HFF-Myc (cell line): ENCODE data around the gene CXorf49.
"Not testable (repeated sequence)": the region's sequence is repeated elsewhere in the genome, so short reads cannot be mapped to it uniquely, and the experiment has no call there.

Experiments
- DNase-seq: peaks from one replicate; pipeline ENCODE4 v3.0.0-alpha.2; 2011; ENCODE audit warnings: low read depth; ENCODE audit errors: extremely low read depth
- H3K4me3 ChIP-seq: replicated peaks from 2 replicates; pipeline ENCODE4 v1.5.1; 2011; ENCODE audit warnings: low read depth, mild to moderate bottlenecking, control low read depth, low read length
- CTCF ChIP-seq: IDR thresholded peaks from 2 replicates; pipeline ENCODE4 v1.5.1; 2012; ENCODE audit warnings: mild to moderate bottlenecking, low read depth, low read length, control low read depth; ENCODE audit errors: missing control alignments

CXorf49 gene

GRCh38 chrX:71679575-71680207 is 38.4 kb downstream of the CXorf49 start:
- no peak for TF ChIP-seq CTCF
- DNase-seq, result no peak
- no peak overlapping the region for H3K4me3 ChIP-seq

- not testable (repeated sequence) for DNase-seq, H3K4me3 ChIP-seq
Measured at GRCh38 chrX:71677195-71677594, 40.9 kb downstream of the CXorf49 start.

GRCh38 chrX:71676068-71676795 is 41.9 kb downstream of the CXorf49 start:
- DNase-seq, H3K4me3 ChIP-seq: not testable (repeated sequence)

- not testable (repeated sequence) for DNase-seq
Measured at GRCh38 chrX:71675636-71676035, 42.4 kb downstream of the CXorf49 start.

GRCh38 chrX:71671938-71672337 is 46.1 kb downstream of the CXorf49 start:
- no peak for DNase-seq
- no peak for TF ChIP-seq CTCF
- no peak overlapping the region for H3K4me3 ChIP-seq

More at GRCh38 chrX:71675636-71676035, 42.4 kb downstream of the CXorf49 start:
- H3K4me3 ChIP-seq, result not testable (repeated sequence)

- DNase-seq, result no peak
- TF ChIP-seq CTCF, result no peak
- H3K4me3 ChIP-seq, result no peak overlapping the region
Measured at GRCh38 chrX:71671043-71671780, 46.9 kb downstream of the CXorf49 start.

- not testable (repeated sequence) for DNase-seq, H3K4me3 ChIP-seq
- peak; percentile 35 for TF ChIP-seq CTCF
Measured at GRCh38 chrX:71669947-71670346, 48.1 kb downstream of the CXorf49 start.

- no peak overlapping the region for H3K4me3 ChIP-seq
- DNase-seq, result no peak
- no peak for TF ChIP-seq CTCF
Measured at GRCh38 chrX:71669492-71669891, 48.6 kb downstream of the CXorf49 start.
